NOMO-1 (cell line): ENCODE results near the gene BIN2.

ENCODE experiments used
- DNase-seq, 2 experiments: peaks; one replicate each; lab custom pipeline; 2025; ENCODE audit not compliant: unreplicated experiment in 2 of 2; lab: John Stamatoyannopoulos, UW

Gene BIN2

DNA sequence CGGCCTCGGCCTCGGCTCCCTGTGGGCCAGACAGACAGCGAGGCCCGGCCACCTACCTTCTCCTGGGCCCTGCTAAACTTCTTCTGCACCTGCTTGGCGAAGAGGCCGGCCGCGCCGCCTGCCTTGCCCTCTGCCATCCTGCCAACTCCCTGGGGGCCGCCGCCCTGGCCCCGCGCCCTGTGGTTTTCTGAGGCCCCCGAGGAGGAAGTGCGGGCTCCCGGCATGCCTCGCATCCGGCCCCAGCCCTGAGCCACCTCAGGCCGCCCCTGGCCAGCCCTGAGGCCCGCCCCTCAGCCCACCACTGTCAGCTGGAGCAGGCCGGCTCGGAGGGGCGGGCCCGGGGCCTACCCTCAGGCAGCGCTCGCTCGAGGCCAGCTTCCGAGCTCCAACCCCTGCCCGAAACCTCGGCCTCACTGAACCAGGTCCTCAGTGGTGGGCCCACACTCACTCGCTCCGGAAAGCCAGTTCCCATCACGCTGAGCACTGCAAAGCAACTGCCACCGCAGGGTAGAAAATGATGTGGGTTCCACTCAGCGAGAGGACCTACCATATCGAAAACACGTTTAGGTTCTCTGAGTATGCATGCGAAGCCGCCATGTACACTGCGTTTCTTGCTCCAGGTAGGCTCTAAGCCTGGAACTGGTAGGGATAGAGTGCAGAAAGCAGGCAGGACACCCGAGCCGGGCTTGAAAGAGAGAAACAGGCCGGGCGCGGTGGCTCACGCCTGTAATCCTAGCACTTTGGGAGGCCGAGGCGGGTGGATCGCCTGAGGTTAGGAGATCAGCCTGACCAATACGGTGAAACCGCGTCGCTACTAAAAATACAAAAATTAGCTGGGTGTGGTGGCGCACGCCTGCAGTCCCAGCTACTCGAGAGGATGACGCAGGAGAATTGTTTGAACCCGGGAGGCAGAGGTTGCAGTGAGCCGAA, at the start of gene BIN2:
BIN2 (minus strand) TSS at position 209 of the 930 bp plus-strand sequence; CDS start at position 137, 72 bp downstream.
- peak; percentile 73 to 82 for DNase-seq

DNA sequence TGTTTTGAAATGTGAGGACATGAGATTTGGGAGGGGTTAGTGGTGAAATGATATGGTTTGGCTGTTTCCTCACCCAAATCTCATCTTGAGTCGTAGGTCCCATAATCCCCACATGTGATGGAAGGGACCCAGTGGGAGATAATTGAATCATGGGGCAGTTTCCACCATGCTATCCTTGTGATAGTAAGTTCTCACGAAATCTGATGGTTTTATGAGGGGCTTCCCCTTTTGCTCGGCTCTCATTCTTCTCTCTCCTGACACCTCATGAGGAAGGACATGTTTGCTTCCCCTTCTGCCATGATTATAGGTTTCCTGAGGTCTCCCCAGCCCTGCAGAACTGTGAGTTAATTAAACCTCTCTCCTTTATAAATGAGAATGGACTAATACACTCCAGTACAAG, 49.2 kb upstream of the BIN2 start:
- peak; percentile 19 to 62 for DNase-seq

DNA sequence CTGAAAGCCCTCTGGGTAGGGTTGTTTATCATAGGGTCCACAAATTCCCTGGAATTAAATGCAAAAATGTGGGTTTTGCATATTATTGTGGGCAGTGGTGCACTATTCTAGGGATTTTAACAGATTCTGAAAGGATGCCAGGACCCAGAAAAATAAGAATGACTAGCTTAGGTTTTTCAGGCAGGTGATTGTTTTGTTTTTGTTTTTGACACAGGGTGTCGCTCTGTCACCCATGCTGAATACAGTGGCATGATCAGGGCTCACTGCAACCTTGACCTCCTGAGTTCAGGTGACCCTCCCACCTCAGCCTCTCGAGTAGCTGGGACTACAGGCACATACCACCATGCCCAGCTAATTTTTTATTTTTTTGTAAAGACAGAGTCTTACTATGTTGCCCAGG, 48.0 kb upstream of the BIN2 start:
- DNase-seq = no peak

DNA sequence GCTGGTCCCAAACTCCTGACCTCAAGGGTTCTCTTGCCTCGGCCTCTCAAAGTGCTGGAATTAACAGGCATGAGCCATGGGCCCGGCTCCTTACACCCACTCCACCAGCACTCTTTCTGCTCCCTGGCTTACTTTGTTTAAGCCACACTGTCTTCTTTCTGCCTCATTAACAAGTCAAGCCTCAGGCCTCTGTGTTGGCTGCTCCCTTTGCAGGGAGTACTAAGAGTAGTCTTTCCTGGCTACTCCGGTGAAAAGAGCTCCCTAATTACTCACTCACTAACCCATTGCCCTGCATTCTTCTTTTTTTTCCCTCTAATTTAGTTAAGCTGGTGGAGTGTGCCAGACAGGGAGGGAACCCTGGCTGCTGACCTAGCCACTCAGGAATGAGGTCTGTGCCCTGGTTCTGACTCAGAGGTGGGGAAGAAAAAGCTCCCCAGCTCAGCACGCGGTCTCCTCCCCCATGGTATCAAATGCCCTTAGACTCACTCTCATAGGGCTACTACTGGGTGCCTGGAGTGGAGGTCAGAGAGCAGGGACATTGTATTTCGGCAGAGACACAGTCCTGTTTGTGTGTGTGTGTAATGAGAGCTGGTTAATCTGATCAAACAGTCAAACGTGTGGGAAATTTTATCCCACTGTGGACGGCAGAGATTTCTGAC, 47.5 kb upstream of the BIN2 start:
- no peak for DNase-seq

DNA sequence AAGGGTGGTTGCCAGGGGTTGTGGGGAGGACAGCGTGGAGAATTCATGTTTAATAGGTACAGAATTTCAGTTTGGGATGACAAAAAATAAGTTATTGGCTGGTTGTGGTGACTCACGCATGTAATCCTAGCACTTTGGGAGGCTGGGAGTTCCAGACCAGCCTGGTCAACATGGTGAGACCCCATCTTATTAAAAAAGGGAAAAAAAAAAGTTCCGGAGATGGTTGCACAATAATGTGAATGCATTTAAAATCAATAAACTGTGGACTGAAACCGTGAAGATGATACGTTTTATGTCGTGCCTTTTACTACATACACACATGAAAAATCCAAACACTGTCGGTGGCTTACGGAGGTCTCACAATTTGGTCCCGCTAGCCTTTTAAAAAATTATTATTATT, 46.7 kb upstream of the BIN2 start:
- no peak for DNase-seq

DNA sequence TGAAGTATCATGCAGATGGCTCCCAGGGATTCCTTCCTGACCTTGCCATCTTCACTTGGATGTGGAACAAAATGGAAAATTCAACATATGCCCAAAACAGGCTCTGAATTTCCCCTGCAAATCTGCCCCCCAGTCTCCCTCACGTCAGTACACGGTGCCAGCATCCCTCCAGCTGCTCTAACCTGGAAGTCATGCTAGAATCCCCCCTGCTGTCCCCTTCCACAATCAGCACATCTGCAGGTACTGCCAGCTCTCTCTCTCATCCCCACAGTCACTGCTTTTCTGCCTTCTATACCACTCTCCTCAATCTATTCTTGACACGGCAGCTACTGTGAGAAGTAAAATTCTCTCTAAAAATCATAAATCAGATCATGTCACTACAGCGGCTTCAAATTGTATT, 45.6 kb upstream of the BIN2 start:
- DNase-seq = no peak

DNA sequence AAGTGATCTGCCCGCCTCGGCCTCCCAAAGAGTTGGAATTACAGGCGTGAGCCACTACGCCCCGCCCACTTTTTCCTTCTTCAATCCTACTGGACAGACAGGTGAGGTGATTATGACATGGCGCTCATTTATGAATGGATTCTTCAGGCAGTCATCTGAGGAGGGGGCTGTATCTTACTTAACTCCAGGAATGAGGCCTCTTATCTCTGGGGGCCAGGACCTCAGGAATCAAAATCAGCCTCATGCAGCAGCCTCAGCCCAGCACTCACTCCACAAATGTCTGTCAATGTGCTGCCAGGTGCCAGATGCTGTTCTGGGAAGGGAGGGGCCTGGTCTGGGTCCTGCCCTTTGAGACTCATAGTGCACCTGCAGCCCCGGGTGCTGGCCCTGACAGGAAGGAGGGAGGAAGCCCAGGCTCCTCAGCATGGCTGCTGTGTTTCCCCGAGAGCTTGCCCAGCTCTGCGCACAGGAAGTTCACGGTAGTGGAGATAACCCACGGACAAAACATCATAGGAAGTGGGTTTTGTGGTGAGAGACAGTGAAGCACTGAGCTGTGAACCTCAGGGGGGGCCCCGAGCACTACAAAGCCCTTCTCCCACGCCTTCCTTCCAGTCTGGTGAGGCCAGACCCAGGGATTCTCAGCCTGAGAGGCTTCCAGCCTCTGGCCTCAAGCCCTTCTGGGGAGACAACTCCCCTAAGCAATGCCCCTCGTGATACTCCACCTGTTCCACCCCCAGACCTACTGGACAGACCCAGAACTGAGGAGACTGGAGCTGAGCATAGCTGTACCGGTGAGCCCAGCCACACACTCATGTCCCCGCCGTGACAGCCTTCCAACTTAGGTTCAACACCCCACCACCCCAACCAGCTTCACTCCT, 44.9 kb upstream of the BIN2 start:
- DNase-seq = peak; percentile 71 to 81

DNA sequence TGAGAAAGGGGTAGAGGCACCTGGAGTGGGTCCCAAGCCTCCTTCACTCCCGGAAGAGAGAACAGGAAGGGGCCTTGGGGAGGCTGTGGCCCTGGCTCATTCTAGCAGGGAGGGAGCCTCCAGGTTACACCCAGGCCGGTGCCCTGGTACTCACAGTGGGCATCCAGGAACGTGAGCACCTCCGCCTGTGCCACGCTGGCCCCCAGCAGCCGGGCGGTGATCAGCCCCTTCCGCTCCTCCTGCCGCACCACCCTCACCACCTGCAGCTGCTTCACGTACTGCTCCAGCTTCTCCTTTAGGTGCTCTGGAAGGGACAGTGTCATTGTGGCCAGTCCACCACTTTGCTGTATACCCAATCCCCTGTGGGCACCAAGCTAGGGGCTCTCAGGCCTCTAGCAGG, 41.3 kb upstream of the BIN2 start:
- no peak for DNase-seq

DNA sequence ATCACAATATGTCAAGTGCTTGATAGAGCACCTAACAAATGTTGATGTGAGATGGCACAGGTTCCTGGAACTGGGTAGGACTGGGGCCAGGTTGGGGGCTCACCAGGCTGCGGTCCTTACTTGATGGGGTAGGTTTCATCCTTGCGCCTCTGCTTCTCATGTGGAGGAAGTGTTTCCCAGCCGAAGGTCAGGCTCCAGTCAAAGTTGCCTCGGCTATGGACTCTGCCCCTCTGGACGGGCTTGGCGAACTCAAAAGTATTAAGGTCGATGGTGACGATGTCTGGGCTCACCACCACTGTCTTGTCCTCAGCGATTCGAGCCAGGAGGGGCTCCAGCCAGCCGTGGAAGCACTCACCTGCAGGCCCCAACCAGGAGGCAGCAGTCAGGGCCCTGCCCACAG, 40.0 kb upstream of the BIN2 start:
- no peak for DNase-seq

DNA sequence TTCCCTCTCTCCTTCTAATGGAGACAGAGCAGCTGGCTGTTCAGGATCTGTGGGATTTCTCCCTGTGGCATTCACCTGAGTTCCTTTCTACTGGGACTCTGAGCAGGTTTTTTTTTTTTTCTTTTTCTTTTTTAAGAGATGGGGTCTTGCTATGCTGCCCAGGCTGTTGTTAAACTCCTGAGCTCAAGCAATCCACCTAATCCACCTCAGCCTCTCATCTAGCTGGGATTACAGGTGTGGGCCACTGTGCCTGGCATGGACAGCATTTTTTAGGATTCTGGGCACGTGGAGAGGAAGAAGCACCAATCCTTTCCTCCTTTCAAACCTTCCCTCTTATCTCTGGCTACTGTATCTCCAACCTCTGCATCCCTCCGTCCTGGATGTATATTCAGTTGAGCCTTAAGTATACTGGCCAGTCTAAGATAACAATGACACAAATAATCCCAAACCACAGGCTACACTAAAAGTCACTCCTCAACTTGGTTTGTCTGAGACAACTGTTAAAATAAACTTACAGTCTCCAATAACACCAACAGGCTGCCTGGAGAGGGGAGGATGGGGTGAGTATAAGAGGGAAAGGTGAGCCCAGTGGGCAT, 38.9 kb upstream of the BIN2 start:
- no peak for DNase-seq

DNA sequence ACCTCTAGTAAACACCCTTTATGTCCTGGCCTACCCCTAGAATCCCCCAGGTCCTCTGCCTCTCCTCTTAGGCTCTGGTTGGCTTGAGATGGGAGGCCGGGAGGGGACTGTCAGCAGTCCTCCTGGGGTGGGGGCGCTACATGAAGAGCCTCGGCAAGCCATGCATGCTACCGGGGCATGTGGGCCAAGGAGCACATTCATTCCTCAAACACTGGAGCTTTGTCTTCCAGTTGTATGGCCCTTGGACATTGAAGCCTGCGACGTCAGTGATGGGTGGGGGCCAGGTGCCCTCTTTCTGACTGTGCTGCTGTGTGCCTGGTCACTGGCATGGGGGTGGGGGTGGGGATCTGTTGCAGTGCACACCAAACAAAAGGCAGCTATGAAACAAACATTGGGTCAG, 38.3 kb upstream of the BIN2 start:
- no peak for DNase-seq

DNA sequence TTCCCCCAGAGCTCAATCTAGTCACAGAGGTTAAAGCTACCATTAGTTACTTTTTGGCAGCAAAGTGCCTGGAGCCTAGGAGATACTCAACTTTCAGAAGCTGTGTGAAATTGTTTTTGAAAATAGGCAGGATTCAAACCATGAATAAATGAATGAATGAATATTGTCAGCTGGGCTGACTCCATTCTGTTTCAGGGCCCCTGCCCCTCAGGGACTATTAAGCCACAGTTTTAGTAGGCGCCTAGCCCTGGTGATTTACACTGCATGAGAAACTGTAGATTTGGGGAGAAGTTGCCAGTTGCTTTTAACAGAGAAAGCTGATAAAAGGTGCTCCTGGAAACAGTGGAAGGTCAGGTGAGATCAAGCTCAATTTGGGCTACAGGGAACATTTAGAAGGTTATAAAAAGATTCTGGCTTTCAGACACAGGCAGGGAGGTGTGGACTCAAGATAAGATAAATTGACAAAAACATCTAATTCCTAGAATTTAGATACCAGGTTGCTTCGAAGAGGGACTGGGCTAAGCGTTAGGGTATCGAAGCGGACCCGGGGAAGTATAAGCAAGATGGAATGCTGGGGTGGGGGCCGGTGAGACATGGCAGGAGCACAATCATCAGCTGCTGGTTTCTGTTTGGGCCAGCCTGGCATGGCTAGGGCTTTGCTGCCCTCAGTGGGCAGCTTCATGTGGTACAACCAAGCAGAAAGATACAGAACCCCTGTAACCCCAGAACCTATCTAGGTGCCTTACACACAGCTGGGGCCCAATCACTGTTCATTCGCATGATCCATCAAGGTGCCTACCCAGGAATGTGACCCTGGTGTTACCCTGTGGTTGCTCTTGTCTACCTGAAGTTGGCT, 37.4 kb upstream of the BIN2 start:
- DNase-seq = no peak

DNA sequence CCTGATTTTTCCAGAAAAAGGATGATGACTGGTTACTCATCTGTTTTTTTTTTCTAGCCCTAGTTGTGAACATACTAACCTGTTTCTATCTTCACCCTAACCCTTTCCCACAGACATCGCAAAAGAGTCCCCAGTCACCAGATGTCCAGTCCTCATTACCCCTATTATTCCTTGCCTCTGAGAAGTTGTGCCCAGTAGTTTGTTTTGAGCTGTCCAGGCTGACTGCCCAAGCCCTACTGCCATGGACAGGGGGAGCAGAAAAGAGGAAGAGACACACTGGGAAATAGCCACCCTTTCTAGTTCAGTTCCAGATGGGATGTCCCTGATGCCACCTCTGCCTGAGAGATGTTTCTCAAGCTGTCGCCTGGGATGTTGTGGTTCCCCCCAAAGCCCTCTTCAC, 36.3 kb upstream of the BIN2 start:
- DNase-seq = no peak

DNA sequence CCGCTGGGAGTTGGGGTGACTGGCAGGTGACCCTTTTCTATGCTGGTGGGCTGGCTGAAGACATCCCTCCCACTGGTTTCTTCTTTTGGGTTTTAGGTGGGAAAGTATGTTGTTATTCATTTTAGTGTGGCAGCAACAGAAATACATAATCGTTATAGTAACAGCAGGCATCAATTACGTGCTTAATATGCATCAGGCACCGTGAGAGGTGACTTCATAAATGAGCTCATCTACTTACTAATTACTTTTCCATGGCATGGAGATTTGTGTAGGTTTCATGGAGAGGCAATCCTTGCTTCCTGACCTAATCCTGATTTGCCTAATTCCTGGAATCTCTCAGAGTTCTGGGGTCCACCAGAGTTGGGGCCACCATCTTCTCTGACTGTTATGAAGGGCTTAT, 35.9 kb upstream of the BIN2 start:
- no peak for DNase-seq

DNA sequence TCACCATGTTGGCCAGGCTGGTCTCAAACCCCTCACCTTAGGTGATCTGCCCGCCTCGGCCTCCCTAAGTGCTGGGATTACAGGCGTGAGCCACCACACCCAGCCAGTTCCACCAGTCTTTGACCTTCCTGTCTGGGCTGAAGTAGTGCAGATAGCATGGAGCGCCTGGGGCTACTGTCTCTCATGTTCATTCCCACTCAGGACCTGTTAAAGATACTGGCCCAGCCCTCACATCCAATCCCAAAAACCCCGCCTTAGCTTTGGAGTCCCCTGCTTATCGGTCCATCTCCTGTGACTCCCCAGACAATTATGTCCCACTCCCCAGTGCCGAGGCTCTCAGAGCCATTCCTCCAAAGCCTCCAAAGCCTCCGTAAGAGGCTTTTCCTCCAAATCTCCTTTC, 34.5 kb upstream of the BIN2 start:
- DNase-seq = no peak

DNA sequence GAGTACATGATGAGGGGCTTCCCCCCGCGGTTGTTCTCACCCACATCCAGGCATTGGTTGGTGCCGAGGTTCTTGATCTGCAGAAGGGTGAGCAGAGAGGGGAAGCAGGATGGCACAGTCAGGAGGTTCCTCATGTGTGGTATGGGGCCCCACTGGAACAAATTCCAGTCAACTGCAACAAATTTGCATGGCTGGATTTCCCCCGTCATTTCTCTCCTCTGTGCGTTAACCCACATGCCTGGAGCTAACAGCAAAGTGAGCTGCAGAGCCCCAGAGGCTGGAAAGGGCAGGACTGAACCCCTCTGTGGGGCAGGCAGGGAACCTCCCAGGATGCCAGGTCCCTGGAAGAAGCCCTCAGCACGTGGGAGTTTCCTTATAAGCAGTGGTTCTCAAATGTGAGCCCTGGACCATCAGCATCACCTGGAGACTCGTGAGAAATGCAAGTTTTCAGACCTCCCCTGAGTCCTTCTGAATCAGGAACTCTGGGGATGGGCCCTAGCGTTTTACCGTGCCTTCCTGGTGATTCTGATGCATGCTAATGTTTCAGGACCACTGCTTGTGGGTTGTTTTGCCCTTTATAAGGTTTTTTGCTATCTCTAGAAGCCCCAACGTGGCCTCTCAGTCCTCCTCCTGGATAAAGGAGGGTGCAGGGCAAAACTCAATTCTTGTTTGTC, 33.5 kb upstream of the BIN2 start:
- DNase-seq = no peak

DNA sequence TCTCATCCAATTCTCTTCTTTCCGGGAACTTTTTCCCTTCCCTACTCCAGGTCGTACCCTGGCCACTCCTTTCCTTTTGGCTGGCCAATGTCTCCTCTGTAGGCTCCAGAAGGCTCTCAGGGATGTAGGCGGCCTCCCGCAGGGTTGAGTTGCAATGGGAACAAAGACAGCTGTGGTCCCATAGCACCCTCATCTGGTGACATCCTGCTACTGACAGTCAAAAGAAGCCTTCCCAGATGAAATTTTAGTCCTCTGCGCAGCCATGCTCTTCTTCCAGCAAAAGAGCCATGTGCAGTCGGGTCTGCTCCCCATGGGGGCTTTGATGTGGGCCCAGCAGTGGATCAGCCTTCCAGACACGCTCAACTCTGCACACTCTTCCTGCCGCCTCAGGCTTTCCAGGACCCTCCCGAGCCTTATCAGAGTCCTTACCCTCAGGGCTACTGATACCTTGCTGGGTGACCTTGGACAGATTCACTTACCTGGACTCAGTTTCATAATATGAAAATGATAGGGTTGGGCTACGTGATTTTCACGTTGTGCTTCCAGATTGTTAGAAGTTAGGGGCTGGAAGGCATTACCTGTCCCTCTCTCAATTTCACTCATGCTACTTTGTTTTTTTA, 28.0 kb upstream of the BIN2 start:
- DNase-seq = peak; percentile 12 to 50

DNA sequence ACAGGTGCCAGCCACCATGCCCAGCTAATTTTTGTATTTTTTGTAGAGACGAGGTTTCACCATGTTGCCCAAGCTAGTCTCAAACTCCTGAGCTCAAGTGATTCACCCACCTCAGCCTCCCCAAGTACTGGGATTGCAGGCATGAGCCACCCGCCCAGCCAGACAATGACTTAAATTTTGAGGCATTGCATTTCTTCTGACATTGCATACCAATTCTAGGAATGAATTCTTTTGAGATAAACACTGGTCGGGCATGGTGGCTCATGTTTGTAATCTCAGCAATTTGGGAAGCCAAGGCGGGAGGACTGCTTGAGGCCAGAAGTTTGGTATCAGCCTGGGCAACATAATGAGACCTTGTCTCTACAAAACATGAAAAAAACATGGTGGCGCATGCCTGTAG, 25.1 kb upstream of the BIN2 start:
- DNase-seq = no peak

DNA sequence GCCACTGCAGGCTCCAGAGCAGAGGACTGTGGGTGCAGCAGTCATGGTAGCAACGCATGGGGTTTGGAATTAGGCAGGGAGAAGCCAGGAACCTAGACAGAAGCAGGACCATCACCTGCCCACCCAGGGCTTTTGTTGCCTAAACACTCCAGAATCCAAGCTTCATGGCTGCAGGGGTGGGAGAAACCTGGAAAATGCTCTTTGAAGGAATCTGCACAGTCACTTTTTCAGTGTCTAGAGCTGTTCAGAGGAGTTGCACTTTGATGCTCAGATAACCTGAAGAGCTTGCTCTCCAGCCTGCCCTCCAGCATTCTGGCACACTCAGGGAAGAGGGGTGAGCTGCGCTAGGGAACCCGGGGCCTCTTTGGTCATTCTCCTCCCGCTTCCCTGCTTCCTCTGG, 24.1 kb upstream of the BIN2 start:
- DNase-seq = no peak
